GM12878 (cell line): ENCODE measurements around the gene FREM2. TPM values are rescaled to one million over a fixed set of nuclear protein-coding genes. Genes with fewer than 3 reads are reported as not detected.

Experiments used
- ATAC-seq: fragments of 200-7000 bp; cut with Tn5 transposase; 3 replicates; pipeline ENCODE4 v1.9.1; 2020; ENCODE audit warnings: mild to moderate bottlenecking, moderate library complexity
- BruUV-seq: library from RNA; stranded (reverse); fragments of 400-500 nt; replicated peaks from 2 replicates; lab custom pipeline; 2021; lab: Mats Ljungman, UMichigan
- CTCF ChIA-PET: fragments of 300-600 bp; sonication (Branson Sonifier 250); formaldehyde crosslinking; extraction: SDS; loops from one replicate; lab custom pipeline; 2021; ENCODE audit warnings: inconsistent platforms; lab: Yijun Ruan, JAX
- POLR2A ChIA-PET: fragments of 350-600 bp; formaldehyde crosslinking; extraction: SDS; loops from one replicate; lab custom pipeline; 2021; ENCODE audit warnings: inconsistent platforms; lab: Charles Lee
- RAD21 ChIA-PET: fragments of 300-600 bp; sonication (Branson Sonifier 250); formaldehyde crosslinking; loops from one replicate; lab custom pipeline; 2023; ENCODE audit warnings: antibody characterized with exemption; ENCODE audit not compliant: unreplicated experiment; lab: Charles Lee
- SMC1A ChIA-PET: fragments of 300-600 bp; sonication (Branson Sonifier 250); formaldehyde crosslinking; loops from one replicate; lab custom pipeline; 2023; ENCODE audit not compliant: unreplicated experiment, uncharacterized antibody; lab: Charles Lee
- DNase-seq: peaks from one replicate; pipeline ENCODE4 v3.0.0-alpha.2; 2011; ENCODE audit warnings: low read depth, low spot score
- FAIRE-seq: peaks from 3 replicates; lab custom pipeline; 2011; peaks lifted over from hg19 to GRCh38; lab: Jason Lieb, UNC
- H2AFZ ChIP-seq: 2 replicates; pipeline ENCODE4 v1.6.0; 2011; ENCODE audit warnings: low read depth, low read length, control low read depth; ENCODE audit not compliant: control insufficient read depth
- H3K27ac ChIP-seq: 2 replicates; pipeline ENCODE4 v1.5.1; 2011; ENCODE audit warnings: control low read depth; ENCODE audit not compliant: control insufficient read depth, insufficient read depth
- H3K27me3 ChIP-seq, 2 experiments: replicated peaks in 1 of 2; 2 replicates each; pipeline versions ENCODE4 v1.6.0 to v1.6.1; 2011; ENCODE audit warnings: low read length in 1 of 2; ENCODE audit not compliant: control insufficient read depth in 2 of 2, insufficient read depth in 2 of 2
- H3K36me3 ChIP-seq, 2 experiments: 2 replicates each; pipeline ENCODE4 v1.5.1; 2011; ENCODE audit warnings: low read length in 1 of 2; ENCODE audit not compliant: control insufficient read depth in 2 of 2, insufficient read depth in 2 of 2
- H3K4me1 ChIP-seq: 2 replicates; pipeline ENCODE4 v1.6.1; 2011; ENCODE audit warnings: mild to moderate bottlenecking, low read length, moderate library complexity, mixed read lengths; ENCODE audit not compliant: control insufficient read depth, insufficient read depth
- H3K4me2 ChIP-seq: 2 replicates; pipeline ENCODE4 v1.6.0; 2011; ENCODE audit warnings: control low read depth; ENCODE audit not compliant: control insufficient read depth, insufficient read depth
- H3K4me3 ChIP-seq: fragments of 200-600 bp; sonication (generic); 2 replicates; pipeline ENCODE4 v1.5.1; 2016
- H3K79me2 ChIP-seq: 2 replicates; pipeline ENCODE4 v1.6.0; 2011; ENCODE audit warnings: low read length; ENCODE audit not compliant: control insufficient read depth, insufficient read depth
- H3K9ac ChIP-seq: 2 replicates; pipeline ENCODE4 v1.8.0; 2011; ENCODE audit warnings: low read length, control low read depth, mixed read lengths; ENCODE audit not compliant: control insufficient read depth, insufficient read depth
- H3K9me3 ChIP-seq: replicated peaks from 3 replicates; pipeline ENCODE4 v1.5.1; 2011; ENCODE audit warnings: mild to moderate bottlenecking, low read length; ENCODE audit not compliant: control insufficient read depth, insufficient read depth
- H4K20me1 ChIP-seq: 2 replicates; pipeline ENCODE4 v1.6.0; 2011; ENCODE audit not compliant: control insufficient read depth, insufficient read depth
- CEBPB ChIP-seq, 2 experiments: fragments of 150-350 bp in 1 of 2; IDR thresholded peaks; 2 replicates each; pipeline ENCODE4 v1.6.1; 2012 to 2014; ENCODE audit warnings: low read depth in 2 of 2, low read length in 2 of 2, borderline replicate concordance in 1 of 2, inconsistent platforms in 1 of 2
- DPF2 ChIP-seq: fragments of 450-650 bp; IDR thresholded peaks from 2 replicates; pipeline ENCODE4 v1.6.1; 2017; ENCODE audit warnings: mild to moderate bottlenecking
- IKZF1 ChIP-seq: fragments of 450-650 bp; conservative IDR thresholded peaks from 2 replicates; pipeline ENCODE4 v1.6.1; 2017; ENCODE audit warnings: antibody characterized with exemption, mild to moderate bottlenecking
- POLR2A ChIP-seq: IDR thresholded peaks from 2 replicates; pipeline ENCODE4 v1.6.1; 2011; ENCODE audit warnings: low read depth, mild to moderate bottlenecking, low read length
- TCF12 ChIP-seq: IDR thresholded peaks from 2 replicates; pipeline ENCODE4 v1.6.1; 2011; ENCODE audit warnings: low read depth, mild to moderate bottlenecking, low read length
- WGBS: methylation state at CpG from one replicate; pipeline ENCODE4 v1.1.6; 2016; ENCODE audit warnings: low lambda C conversion rate; ENCODE audit not compliant: insufficient replicate concordance, insufficient coverage; ENCODE audit errors: missing lambda C conversion rate; 5-methylcytosine and 5-hydroxymethylcytosine counted together
- in situ Hi-C: fragments of 300-500 bp; cut with MboI; formaldehyde crosslinking; loops from 9 replicates; pipeline ENCODE4 v1.14.3; 2018; ENCODE audit warnings: mixed read lengths
- intact Hi-C: fragments of 100-400 bp; cut with micrococcal nuclease; formaldehyde crosslinking; loops from one replicate; pipeline ENCODE4 v1.14.2; 2022; ENCODE audit not compliant: unreplicated experiment
- polyA plus RNA-seq, 11 experiments: library from polyadenylated mRNA; depleted of rRNA in 4 of 11; unstranded in 6 of 11; stranded (reverse) in 5 of 11; fragments of >200 nt; fragmentation: Nextera tagmentation in 4 of 11; fragmentation: Illumina TruSeq in 1 of 11; extraction: Ambion mirVana in 4 of 11; extraction: Trizol in 1 of 11; gene quantifications; 1 replicate in 1 of 11; 2 replicates in 10 of 11; pipeline versions ENCODE4 v1.2.1 to v1.2.3, GENCODE V29; 2011 to 2016; ENCODE audit warnings: inconsistent platforms in 2 of 11, missing spikeins in 2 of 11, low read depth in 1 of 11
- total RNA-seq, 4 experiments: library from RNA; depleted of rRNA in 3 of 4; stranded (reverse); fragments of >200 nt in 3 of 4; fragmentation: Illumina TruSeq in 1 of 4; extraction: Trizol in 1 of 4; gene quantifications; 2 replicates each; pipeline versions ENCODE4 v1.2.1 to v1.2.3, GENCODE V29; 2013 to 2021
- TF ChIP-seq, protein P1 (sequence below): fragments of 450-650 bp; IDR thresholded peaks from 2 replicates; pipeline ENCODE4 v1.6.1; 2017; ENCODE audit warnings: mild to moderate bottlenecking, moderate library complexity
- TF ChIP-seq, protein P2 (sequence below): fragments of 450-650 bp; formaldehyde crosslinking; IDR thresholded peaks from 2 replicates; pipeline ENCODE4 v1.4.0; 2022; ENCODE audit warnings: mild to moderate bottlenecking, moderate library complexity

Gene FREM2
- total and polyA plus RNA-seq, 10 of the 15 experiments (the other 5 are each of a cell fraction or from before 2014, with no cell fraction given): 0.02 to 0.12 (median 0.05) TPM; not detected in 2

DNA sequence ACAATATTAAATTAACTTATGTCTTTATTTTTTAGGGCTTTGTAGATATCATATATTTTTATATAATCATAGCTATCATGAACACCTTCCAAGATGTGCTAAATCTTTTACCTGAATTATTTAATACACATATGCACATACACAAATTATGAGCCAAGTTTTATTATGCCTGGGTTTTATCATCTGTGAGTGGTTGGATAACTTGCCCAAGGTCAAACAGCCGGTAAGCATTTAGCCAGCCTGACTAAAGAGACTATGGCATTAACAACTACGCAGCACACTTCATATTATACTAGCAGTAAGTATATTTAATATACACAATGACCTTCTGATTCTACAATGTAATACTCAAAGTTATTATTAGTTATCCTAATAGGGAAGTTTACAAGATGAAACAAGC lies 132.7 kb downstream of the FREM2 start:
- Histone ChIP-seq H3K36me3 (no peaks in the 10 kb centered on the region), H3K27me3 (no peaks in the 10 kb centered on the region), H3K4me1 (no peaks in the 10 kb centered on the region), H3K9ac (no peak overlapping the region), H3K27ac (no peak overlapping the region), H3K9me3 (no peaks in the 10 kb centered on the region), H3K4me3 (no peak overlapping the region), H2AFZ (no peak overlapping the region), H3K79me2 (no peaks in the 10 kb centered on the region), H4K20me1 (no peaks in the 10 kb centered on the region), H3K4me2 (no peak overlapping the region)
- no peak for TF ChIP-seq POLR2A
- TF ChIP-seq, protein P1, sequence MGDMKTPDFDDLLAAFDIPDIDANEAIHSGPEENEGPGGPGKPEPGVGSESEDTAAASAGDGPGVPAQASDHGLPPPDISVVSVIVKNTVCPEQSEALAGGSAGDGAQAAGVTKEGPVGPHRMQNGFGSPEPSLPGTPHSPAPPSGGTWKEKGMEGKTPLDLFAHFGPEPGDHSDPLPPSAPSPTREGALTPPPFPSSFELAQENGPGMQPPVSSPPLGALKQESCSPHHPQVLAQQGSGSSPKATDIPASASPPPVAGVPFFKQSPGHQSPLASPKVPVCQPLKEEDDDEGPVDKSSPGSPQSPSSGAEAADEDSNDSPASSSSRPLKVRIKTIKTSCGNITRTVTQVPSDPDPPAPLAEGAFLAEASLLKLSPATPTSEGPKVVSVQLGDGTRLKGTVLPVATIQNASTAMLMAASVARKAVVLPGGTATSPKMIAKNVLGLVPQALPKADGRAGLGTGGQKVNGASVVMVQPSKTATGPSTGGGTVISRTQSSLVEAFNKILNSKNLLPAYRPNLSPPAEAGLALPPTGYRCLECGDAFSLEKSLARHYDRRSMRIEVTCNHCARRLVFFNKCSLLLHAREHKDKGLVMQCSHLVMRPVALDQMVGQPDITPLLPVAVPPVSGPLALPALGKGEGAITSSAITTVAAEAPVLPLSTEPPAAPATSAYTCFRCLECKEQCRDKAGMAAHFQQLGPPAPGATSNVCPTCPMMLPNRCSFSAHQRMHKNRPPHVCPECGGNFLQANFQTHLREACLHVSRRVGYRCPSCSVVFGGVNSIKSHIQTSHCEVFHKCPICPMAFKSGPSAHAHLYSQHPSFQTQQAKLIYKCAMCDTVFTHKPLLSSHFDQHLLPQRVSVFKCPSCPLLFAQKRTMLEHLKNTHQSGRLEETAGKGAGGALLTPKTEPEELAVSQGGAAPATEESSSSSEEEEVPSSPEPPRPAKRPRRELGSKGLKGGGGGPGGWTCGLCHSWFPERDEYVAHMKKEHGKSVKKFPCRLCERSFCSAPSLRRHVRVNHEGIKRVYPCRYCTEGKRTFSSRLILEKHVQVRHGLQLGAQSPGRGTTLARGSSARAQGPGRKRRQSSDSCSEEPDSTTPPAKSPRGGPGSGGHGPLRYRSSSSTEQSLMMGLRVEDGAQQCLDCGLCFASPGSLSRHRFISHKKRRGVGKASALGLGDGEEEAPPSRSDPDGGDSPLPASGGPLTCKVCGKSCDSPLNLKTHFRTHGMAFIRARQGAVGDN: no peak
- no peak for TF ChIP-seq CEBPB (IDR thresholded peaks at IDR 0.05; ENCODE audit: borderline replicate concordance in 1 of 2, low read depth in 2 of 2, low read length in 2 of 2)
- TF ChIP-seq, protein P2, sequence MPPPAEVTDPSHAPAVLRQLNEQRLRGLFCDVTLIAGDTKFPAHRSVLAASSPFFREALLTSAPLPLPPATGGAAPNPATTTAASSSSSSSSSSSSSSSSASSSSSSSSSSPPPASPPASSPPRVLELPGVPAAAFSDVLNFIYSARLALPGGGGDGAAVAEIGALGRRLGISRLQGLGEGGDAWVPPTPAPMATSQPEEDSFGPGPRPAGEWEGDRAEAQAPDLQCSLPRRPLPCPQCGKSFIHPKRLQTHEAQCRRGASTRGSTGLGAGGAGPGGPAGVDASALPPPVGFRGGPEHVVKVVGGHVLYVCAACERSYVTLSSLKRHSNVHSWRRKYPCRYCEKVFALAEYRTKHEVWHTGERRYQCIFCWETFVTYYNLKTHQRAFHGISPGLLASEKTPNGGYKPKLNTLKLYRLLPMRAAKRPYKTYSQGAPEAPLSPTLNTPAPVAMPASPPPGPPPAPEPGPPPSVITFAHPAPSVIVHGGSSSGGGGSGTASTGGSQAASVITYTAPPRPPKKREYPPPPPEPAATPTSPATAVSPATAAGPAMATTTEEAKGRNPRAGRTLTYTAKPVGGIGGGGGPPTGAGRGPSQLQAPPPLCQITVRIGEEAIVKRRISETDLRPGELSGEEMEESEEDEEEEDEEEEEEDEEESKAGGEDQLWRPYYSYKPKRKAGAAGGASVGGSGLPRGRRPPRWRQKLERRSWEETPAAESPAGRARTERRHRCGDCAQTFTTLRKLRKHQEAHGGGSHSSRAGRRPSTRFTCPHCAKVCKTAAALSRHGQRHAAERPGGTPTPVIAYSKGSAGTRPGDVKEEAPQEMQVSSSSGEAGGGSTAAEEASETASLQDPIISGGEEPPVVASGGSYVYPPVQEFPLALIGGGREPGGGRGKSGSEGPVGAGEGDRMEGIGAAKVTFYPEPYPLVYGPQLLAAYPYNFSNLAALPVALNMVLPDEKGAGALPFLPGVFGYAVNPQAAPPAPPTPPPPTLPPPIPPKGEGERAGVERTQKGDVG (CRISPR knock-in tag): no peak
- no peak for TF ChIP-seq IKZF1
- TF ChIP-seq TCF12: no peak
- no peak for TF ChIP-seq DPF2
- in situ Hi-C loops: no loop called here
- 61% methylated on average over 2 of the region's 2 CpGs for WGBS
- RAD21 ChIA-PET: interaction anchor here (0.6 to 1.2 kb wide), 4 partner anchors 23 to 53 kb away, joined by 3 to 4 read pairs (median 4); no protein-coding TSS in a partner anchor
- ATAC-seq (no peak), DNase-seq (no peak), FAIRE-seq (no peak)
- intact Hi-C loops: no loop called here
- CTCF ChIA-PET: interaction anchor here (0.9 to 1.5 kb wide), 4 partner anchors 29 to 97 kb away, joined by 3 to 4 read pairs (median 4); no protein-coding TSS in a partner anchor
- BruUV-seq: no TSS peak
- POLR2A ChIA-PET: no interaction called here
- SMC1A ChIA-PET: interaction anchor here (0.8 to 1.0 kb wide), 4 partner anchors 34 to 521 kb away, joined by 3 to 6 read pairs (median 4); no protein-coding TSS in a partner anchor
